NCI-H1092 (cell line): ENCODE results near the gene VPS29.
"Not testable (repeated sequence)": the region's sequence is repeated elsewhere in the genome, so short reads cannot be mapped to it uniquely, and the experiment has no call there.

Experiments used
- DNase-seq: peaks from one replicate; lab custom pipeline; 2025; lab: John Stamatoyannopoulos, UW

VPS29 gene

GRCh38 chr12:110501752-110502738 lies at the start of gene VPS29, which contains the start of gene RAD9B:
TSS of gene VPS29 (minus strand) at chr12:110502111. CDS start at chr12:110502051, 60 bp downstream.
TSS of gene RAD9B (plus strand) at chr12:110502331. CDS start at chr12:110502338, 7 bp downstream.
- DNase-seq, result peak; percentile 95

GRCh38 chr12:110550981-110551380 lies 49.1 kb upstream of the VPS29 start:
- no peak for DNase-seq

GRCh38 chr12:110549716-110550115 lies 47.8 kb upstream of the VPS29 start:
- no peak for DNase-seq

- no peak for DNase-seq
These were observed 46.8 kb upstream of the VPS29 start for GRCh38 chr12:110548678-110549077.

- no peak for DNase-seq
These were observed 45.2 kb upstream of the VPS29 start for GRCh38 chr12:110547090-110547489.

- no peak for DNase-seq
These were observed 44.4 kb upstream of the VPS29 start for GRCh38 chr12:110546339-110546738.

GRCh38 chr12:110545812-110546211 lies 43.9 kb upstream of the VPS29 start:
- no peak for DNase-seq

- not testable (repeated sequence) for DNase-seq
These were observed 43.3 kb upstream of the VPS29 start for GRCh38 chr12:110545259-110545658.

GRCh38 chr12:110543965-110544364 lies 42.1 kb upstream of the VPS29 start:
- no peak for DNase-seq

- no peak for DNase-seq
These were observed 41.5 kb upstream of the VPS29 start for GRCh38 chr12:110543252-110543959.

GRCh38 chr12:110540048-110540447 lies 38.1 kb upstream of the VPS29 start:
- no peak for DNase-seq

- DNase-seq, result no peak
These were observed 37.1 kb upstream of the VPS29 start for GRCh38 chr12:110538869-110539622.

GRCh38 chr12:110537605-110538409 lies 35.9 kb upstream of the VPS29 start:
- DNase-seq, result no peak

GRCh38 chr12:110536834-110537604 lies 35.1 kb upstream of the VPS29 start:
- DNase-seq, result no peak

GRCh38 chr12:110534811-110535210 lies 32.9 kb upstream of the VPS29 start:
- DNase-seq, result no peak

- DNase-seq, result no peak
These were observed 31.7 kb upstream of the VPS29 start for GRCh38 chr12:110533607-110534006.

GRCh38 chr12:110532644-110533043 lies 30.7 kb upstream of the VPS29 start:
- DNase-seq, result no peak

GRCh38 chr12:110531741-110532333 lies 29.9 kb upstream of the VPS29 start:
- no peak for DNase-seq

- DNase-seq, result no peak
These were observed 28.6 kb upstream of the VPS29 start for GRCh38 chr12:110530511-110530910.

- no peak for DNase-seq
These were observed 26.4 kb upstream of the VPS29 start for GRCh38 chr12:110528277-110528839.
